CD4-positive, alpha-beta T cell treated with Interleukin-15 for 4 hours (primary cell): ENCODE data around the gene COPS6.

ENCODE experiments used
- DNase-seq: peaks from one replicate; pipeline ENCODE4 v3.0.0-alpha.2; 2020; ENCODE audit warnings: low spot score

Gene COPS6

GRCh38 chr7:100088621-100089457 lies at the start of gene COPS6:
TSS of gene COPS6 (plus strand) at chr7:100088969. CDS start at chr7:100088991, 22 bp downstream.
- DNase-seq = peak; percentile 84

DNA sequence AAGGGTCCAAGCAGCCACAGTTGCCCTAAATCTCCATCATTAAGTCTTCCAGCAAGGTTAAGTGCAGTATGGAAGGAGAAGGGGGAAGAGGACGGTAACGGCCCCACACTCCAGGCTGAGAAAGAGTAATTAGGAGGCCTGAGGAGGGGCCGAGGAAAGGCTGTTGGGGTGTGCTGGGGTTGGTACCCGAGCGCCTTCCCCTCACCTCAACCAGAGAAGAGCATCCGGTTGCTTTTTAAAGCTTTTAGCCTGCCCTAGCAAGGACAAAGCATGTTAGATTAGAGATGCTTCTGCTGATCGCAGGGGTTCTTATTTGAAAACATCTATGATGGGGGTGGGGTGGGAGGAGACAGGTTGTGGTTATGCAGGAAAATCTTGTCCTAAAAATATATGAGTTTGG lies 48.2 kb upstream of the COPS6 start:
- DNase-seq = no peak

DNA sequence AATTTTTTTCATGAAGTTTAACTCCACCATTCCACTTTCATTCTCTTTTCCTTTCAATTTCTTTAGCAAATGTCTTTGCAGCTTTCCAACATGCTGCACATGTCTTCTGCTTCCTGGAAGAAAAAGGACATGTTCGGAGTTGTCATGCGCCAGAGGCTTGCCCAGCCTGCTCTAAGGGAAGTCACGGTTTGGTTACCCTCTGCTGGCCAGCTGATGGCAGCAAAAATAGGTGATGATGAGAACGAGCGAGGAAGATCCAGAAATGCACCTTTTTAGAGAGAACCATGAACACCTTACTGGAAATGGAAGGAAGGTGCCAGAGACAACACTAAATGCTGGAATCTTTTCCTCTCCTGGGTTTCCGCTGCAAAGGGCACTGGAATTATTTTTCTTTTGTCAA lies 44.1 kb upstream of the COPS6 start:
- DNase-seq = no peak

- no peak for DNase-seq
Observed at GRCh38 chr7:100048680-100049079, 40.1 kb upstream of the COPS6 start.

GRCh38 chr7:100049441-100050291 lies 39.1 kb upstream of the COPS6 start, which contains the start of gene ZSCAN21:
TSS of gene ZSCAN21 (plus strand) at chr7:100049774. CDS start at chr7:100057007, 7,233 bp downstream.
- peak; percentile 81 for DNase-seq

- DNase-seq = no peak
Observed at GRCh38 chr7:100051611-100052010, 37.2 kb upstream of the COPS6 start.

- DNase-seq = peak; percentile 43
Observed at GRCh38 chr7:100053215-100053614, 35.6 kb upstream of the COPS6 start.

DNA sequence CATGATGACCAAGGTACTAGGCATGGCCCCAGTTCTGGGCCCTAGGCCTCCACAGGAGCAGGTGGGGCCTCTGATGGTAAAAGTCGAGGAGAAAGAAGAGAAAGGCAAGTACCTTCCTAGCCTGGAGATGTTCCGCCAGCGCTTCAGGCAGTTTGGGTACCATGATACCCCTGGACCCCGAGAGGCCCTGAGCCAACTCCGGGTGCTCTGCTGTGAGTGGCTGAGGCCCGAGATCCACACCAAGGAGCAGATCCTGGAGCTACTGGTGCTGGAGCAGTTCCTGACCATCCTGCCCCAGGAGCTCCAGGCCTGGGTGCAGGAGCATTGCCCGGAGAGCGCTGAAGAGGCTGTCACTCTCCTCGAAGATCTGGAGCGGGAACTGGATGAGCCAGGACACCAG lies 31.8 kb upstream of the COPS6 start:
- no peak for DNase-seq

DNA sequence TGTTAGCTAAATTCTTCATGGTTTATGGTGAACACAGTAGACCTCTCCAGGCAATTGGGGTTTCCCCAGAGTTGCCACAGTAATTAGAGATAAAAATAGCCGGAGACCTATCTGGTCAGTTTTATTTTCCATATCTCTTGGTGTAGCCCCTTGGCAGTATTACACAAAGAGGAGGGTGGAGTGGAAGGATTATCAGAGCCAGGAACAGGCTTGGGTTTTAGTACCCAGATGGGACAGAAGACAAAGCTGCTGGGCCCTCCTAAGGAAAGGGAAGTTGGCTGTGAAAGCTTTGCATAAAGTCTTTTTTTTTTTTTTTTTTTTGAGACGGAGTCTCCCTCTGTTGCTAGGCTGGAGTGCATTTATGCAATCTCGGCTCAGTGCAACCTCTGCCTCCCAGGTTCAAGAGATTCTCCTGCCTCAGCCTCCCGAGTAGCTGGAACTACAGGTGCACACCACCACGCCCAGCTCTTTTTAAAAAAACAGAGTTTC lies 29.5 kb upstream of the COPS6 start:
- DNase-seq = no peak

DNA sequence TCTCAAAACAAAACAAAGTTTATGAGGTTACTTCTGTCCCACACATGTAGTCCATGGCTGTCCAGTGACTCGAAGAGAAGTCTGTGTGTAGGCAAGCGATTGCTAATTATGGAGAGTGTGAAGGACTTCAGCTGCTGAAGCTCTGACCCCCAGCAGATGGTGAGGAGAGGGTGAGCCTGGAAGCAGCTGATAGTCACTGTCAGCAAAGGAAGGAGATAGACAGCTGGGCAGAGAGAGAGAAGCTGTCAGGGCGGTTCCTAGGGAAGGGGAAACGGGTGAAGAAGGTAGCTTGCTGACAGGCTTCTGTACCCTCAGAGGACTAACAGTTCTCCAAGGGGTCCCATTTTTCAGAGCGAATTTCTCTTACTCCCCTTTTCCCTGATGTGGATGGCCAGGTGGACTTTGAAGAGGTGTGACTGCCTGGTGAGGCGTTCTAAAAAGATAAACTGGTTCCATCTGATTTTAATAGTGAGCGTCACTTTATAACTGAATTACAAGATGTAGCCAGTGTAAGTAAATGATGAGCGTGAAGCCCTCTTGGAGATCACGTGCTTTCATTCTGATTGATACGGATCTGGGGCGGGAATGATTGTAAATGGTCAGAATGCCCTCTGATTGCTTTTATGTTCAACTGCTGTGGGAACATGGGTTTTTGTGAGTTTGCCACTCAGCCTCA lies 27.1 kb upstream of the COPS6 start:
- DNase-seq = no peak

DNA sequence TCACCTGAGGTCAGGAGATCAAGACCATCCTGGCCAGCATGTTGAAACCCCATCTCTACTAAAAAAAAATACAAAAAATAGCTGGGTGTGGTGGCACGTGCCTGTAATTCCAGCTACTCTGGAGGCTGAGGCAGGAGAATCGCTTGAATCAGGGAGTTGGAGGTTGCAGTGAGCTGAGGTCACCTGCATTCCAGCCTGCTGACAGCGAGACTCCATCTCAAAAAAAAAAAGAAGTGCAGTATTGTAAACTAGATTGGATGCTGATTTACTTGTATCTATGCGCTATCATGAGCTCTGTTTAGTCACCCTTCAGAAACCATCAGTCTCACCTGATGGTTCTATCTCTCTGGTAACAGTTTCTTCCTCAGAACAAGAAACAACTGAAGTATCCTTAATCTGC lies 25.4 kb upstream of the COPS6 start:
- DNase-seq = no peak

DNA sequence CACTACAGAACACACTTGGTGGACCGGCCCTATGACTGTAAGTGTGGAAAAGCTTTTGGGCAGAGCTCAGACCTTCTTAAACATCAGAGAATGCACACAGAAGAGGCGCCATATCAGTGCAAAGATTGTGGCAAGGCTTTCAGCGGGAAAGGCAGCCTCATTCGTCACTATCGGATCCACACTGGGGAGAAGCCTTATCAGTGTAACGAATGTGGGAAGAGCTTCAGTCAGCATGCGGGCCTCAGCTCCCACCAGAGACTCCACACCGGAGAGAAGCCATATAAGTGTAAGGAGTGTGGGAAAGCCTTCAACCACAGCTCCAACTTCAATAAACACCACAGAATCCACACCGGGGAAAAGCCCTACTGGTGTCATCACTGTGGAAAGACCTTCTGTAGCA lies 24.6 kb upstream of the COPS6 start:
- no peak for DNase-seq

GRCh38 chr7:100065452-100066186 lies 23.1 kb upstream of the COPS6 start:
- no peak for DNase-seq

GRCh38 chr7:100066953-100067352 lies 21.8 kb upstream of the COPS6 start:
- DNase-seq = no peak

DNA sequence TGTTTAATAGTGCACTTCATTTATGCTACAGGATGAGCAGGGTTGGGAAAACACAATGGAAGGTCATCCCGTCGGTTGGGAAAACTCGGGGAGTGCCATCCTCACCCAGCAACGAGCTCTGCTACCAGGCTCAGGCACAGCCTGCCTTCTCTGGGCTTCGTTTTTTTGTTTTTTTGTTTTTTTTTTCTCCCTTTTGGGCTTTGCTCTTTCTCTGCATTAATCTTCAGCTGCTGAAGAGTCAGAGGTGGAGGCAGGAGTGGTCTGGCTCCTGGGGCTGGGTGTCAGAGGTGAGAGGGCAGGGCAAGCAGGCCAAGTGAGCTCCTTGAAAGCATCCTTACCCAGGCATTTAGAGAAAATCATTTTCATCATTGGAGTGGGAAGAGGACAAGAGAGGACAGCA lies 18.8 kb upstream of the COPS6 start:
- no peak for DNase-seq

DNA sequence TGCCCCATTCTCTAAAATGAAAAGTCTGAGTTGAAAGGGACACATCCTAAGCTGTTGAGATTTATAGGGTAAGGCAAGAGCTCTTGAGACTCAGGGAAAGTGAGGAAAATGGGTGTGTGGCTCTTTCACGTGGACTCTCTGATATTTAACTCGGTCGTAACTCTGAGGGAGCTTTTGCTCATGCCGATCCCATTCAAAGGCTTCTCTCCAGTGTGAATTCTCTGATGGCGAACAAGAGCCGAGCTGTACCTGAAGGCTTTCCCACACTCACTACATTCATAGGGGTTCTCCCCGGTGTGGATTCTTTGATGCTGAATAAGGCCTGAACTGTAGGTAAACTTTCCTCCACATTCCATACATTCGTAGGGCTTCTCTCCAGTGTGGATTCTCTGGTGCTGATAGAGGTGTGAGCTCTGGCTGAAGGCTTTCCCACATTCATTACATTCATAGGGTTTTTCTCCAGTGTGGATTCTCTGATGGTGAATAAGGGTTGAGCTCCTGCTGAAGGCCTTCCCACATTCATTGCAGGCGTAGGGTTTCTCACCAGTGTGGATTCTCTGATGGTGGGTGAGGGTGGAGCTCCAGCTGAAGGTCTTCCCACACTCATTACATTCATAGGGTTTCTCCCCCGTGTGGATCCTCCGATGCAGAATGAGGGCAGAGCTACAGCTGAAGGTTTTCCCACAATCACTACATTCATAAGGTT lies 17.6 kb upstream of the COPS6 start:
- no peak for DNase-seq

DNA sequence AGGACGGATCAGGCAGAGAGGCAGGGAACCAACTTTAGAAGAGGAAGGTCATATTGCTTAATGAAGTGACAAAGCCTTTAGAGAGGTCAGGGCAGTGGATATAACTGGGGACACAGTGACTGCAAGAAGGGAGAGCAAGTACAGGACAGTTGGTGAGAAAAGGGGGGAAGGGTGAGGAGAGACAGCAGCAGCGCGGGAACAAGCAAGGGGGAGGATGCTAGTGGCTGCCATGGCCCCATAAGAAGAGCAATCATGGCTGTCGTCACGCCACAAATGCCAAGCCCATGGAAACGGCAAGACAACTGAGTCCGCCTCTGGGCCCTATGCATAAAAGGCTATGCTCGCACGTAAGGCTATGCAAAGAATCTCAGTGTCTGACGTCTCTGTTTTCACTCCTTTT lies 16.3 kb upstream of the COPS6 start:
- DNase-seq = no peak

DNA sequence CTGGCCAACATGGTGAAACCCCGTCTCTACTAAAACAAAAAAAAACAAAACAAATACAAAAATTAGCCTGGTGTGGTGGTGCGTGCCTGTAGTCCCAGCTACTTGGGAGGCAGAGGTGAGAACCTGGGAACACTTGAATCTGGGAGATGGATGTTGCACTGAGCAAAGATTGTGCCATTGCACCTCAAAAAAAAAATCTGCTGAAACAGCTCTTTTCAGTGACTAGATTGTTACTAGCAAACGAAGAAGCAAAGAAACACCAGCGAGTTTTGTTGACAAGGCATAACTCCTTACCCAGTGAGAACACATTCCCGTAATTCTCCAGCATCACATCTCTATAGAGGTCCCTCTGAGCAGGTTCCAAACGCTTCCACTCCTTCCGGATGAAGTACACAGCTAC lies 13.9 kb upstream of the COPS6 start:
- DNase-seq = no peak

- no peak for DNase-seq
Observed at GRCh38 chr7:100075418-100075817, 13.4 kb upstream of the COPS6 start.

DNA sequence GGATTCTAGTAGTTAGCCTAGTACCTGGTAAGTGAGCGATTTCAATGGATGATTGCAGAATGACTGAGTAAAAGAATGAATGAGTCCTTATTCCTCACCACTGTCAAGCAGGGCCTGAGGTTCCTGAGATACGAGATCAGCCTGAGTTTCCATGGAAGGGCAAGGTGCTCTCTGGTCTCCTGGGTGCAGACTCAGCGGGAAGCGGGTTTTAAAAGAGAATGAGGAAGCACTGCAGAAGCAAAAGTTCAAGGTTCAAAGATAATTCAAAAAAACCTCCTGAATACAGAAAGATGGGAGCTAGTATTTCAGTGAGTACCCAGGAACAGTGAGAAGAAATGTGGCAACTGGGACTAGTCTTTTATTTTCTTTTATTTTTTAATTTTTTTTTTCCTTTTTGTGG lies 11.6 kb upstream of the COPS6 start:
- DNase-seq = no peak

- DNase-seq = no peak
Observed at GRCh38 chr7:100079024-100079560, 9.7 kb upstream of the COPS6 start.
